IMR-90 (cell line): Measurements from ENCODE around the gene TMEM132A. TPM values are rescaled to one million over a fixed set of nuclear protein-coding genes. Genes with fewer than 3 reads are reported as not detected.
A peak's percentile ranks its signal among the peaks of the same experiment; 100 is the strongest.

Experiments
- ATAC-seq: fragments of 200-7000 bp; cut with Tn5 transposase; 2 replicates; pipeline ENCODE4 v1.9.1; 2020; ENCODE audit warnings: low read depth, mild to moderate bottlenecking, moderate library complexity
- BruUV-seq: library from RNA; stranded (reverse); fragments of 400-500 nt; replicated peaks from 2 replicates; lab custom pipeline; 2021; lab: Mats Ljungman, UMichigan
- CTCF ChIA-PET: fragments of 300-600 bp; formaldehyde crosslinking; extraction: SDS; loops from one replicate; lab custom pipeline; 2021; ENCODE audit warnings: antibody characterized with exemption; lab: Yijun Ruan, JAX
- POLR2A ChIA-PET: fragments of 300-600 bp; sonication (Branson Sonifier 250); formaldehyde crosslinking; loops from one replicate; lab custom pipeline; 2022; ENCODE audit warnings: antibody characterized with exemption; ENCODE audit not compliant: unreplicated experiment; lab: Charles Lee
- DNase-seq: peaks from one replicate; pipeline ENCODE4 v3.0.0; 2013
- H2AFZ ChIP-seq: replicated peaks from 2 replicates; pipeline ENCODE3; 2013; ENCODE audit warnings: low read length, mild to moderate bottlenecking; ENCODE audit not compliant: poor library complexity
- H2AK5ac ChIP-seq: 2 replicates; pipeline ENCODE4 v1.6.1; 2013; ENCODE audit warnings: low read depth, low read length, inconsistent platforms
- H2AK9ac ChIP-seq: replicated peaks from 2 replicates; pipeline ENCODE3; 2013; ENCODE audit warnings: mild to moderate bottlenecking, low read depth, low read length, moderate library complexity; ENCODE audit not compliant: poor library complexity
- H2BK120ac ChIP-seq: 2 replicates; pipeline ENCODE4 v1.6.1; 2013; ENCODE audit warnings: low read depth, low read length, inconsistent platforms
- H2BK15ac ChIP-seq: 3 replicates; pipeline ENCODE4 v1.6.1; 2013; ENCODE audit warnings: low read depth, low read length, inconsistent platforms
- H2BK20ac ChIP-seq: 2 replicates; pipeline ENCODE4 v1.6.1; 2013; ENCODE audit warnings: low read depth, mild to moderate bottlenecking, inconsistent platforms, low read length, moderate library complexity
- H2BK5ac ChIP-seq: 2 replicates; pipeline ENCODE4 v1.6.1; 2013; ENCODE audit warnings: mild to moderate bottlenecking, low read depth, low read length, inconsistent platforms; ENCODE audit not compliant: poor library complexity, severe bottlenecking
- H3K14ac ChIP-seq: replicated peaks from 2 replicates; pipeline ENCODE4 v1.6.1; 2013; ENCODE audit warnings: low read depth, low read length, inconsistent platforms
- H3K18ac ChIP-seq: 2 replicates; pipeline ENCODE4 v1.6.1; 2013; ENCODE audit warnings: low read depth, low read length, control low read depth
- H3K23ac ChIP-seq: 2 replicates; pipeline ENCODE4 v1.6.1; 2013; ENCODE audit warnings: low read depth, low read length, inconsistent platforms
- H3K27ac ChIP-seq: 2 replicates; pipeline ENCODE4 v1.5.1; 2013; ENCODE audit warnings: mild to moderate bottlenecking, control low read depth, low read length; ENCODE audit not compliant: insufficient read depth
- H3K27me3 ChIP-seq: 2 replicates; pipeline ENCODE4 v1.6.1; 2013; ENCODE audit warnings: low read length; ENCODE audit not compliant: control insufficient read depth, insufficient read depth
- H3K36me3 ChIP-seq: 2 replicates; pipeline ENCODE4 v1.6.1; 2013; ENCODE audit warnings: low read length, mixed read lengths; ENCODE audit not compliant: control insufficient read depth, insufficient read depth
- H3K4ac ChIP-seq: 2 replicates; pipeline ENCODE4 v1.6.1; 2013; ENCODE audit warnings: low read depth, low read length, inconsistent platforms
- H3K4me1 ChIP-seq: 2 replicates; pipeline ENCODE4 v1.6.1; 2013; ENCODE audit warnings: low read length, mixed read lengths; ENCODE audit not compliant: control insufficient read depth, insufficient read depth
- H3K4me2 ChIP-seq: 2 replicates; pipeline ENCODE4 v1.6.1; 2013; ENCODE audit warnings: low read depth, mild to moderate bottlenecking, control low read depth, low read length, moderate library complexity
- H3K4me3 ChIP-seq: 2 replicates; pipeline ENCODE4 v1.5.1; 2013; ENCODE audit warnings: low read depth, mild to moderate bottlenecking, control low read depth, low read length, moderate library complexity; ENCODE audit not compliant: insufficient read depth
- H3K56ac ChIP-seq: 2 replicates; pipeline ENCODE4 v1.6.1; 2013; ENCODE audit warnings: low read length, inconsistent platforms; ENCODE audit not compliant: insufficient read depth; ENCODE audit errors: extremely low read depth
- H3K79me1 ChIP-seq, 2 experiments: 2 replicates each; pipeline ENCODE4 v1.6.1; 2013; ENCODE audit warnings: low read length in 2 of 2, inconsistent platforms in 1 of 2, low read depth in 1 of 2
- H3K9ac ChIP-seq: 2 replicates; pipeline ENCODE4 v1.6.1; 2013; ENCODE audit warnings: low read depth, low read length, control low read depth
- H3K9me1 ChIP-seq: 2 replicates; pipeline ENCODE4 v1.6.1; 2013; ENCODE audit warnings: low read length, inconsistent platforms; ENCODE audit not compliant: insufficient read depth
- H3K9me3 ChIP-seq: 2 replicates; pipeline ENCODE4 v1.6.1; 2013; ENCODE audit warnings: low read length; ENCODE audit not compliant: control insufficient read depth, insufficient read depth
- H4K20me1 ChIP-seq: 2 replicates; pipeline ENCODE4 v1.6.1; 2013; ENCODE audit warnings: low read length, inconsistent platforms; ENCODE audit not compliant: insufficient read depth
- H4K5ac ChIP-seq: 2 replicates; pipeline ENCODE4 v1.6.1; 2013; ENCODE audit warnings: mild to moderate bottlenecking, low read depth, low read length, control low read depth
- H4K8ac ChIP-seq, 2 experiments: 2 replicates each; pipeline ENCODE4 v1.6.1; 2013; ENCODE audit warnings: low read depth in 2 of 2, low read length in 2 of 2, control low read depth in 1 of 2, inconsistent platforms in 1 of 2
- H4K91ac ChIP-seq: 2 replicates; pipeline ENCODE4 v1.6.1; 2013; ENCODE audit warnings: low read depth, low read length, inconsistent platforms; ENCODE audit not compliant: insufficient read depth
- BHLHE40 ChIP-seq: fragments of 150-350 bp; IDR thresholded peaks from 2 replicates; pipeline ENCODE4 v1.6.1; 2016; ENCODE audit warnings: mild to moderate bottlenecking, low read depth, low read length
- CHD1 ChIP-seq: IDR thresholded peaks from 2 replicates; pipeline ENCODE4 v1.6.1; 2012; ENCODE audit warnings: low read depth, low read length, improper control_type of control experiment
- CTCF ChIP-seq: conservative IDR thresholded peaks from 2 replicates; pipeline ENCODE4 v1.5.1; 2012; ENCODE audit warnings: mild to moderate bottlenecking, low read depth, low read length, improper control_type of control experiment
- ELK1 ChIP-seq: fragments of 150-350 bp; IDR thresholded peaks from 2 replicates; pipeline ENCODE4 v1.6.1; 2016; ENCODE audit warnings: low read depth, mild to moderate bottlenecking, low read length, moderate library complexity, borderline replicate concordance
- FOS ChIP-seq: fragments of 150-350 bp; IDR thresholded peaks from 2 replicates; pipeline ENCODE4 v1.6.1; 2016; ENCODE audit warnings: low read depth, low read length
- MAFK ChIP-seq: IDR thresholded peaks from 2 replicates; pipeline ENCODE4 v1.6.1; 2012; ENCODE audit warnings: low read depth, low read length, improper control_type of control experiment
- MAZ ChIP-seq: IDR thresholded peaks from 2 replicates; pipeline ENCODE4 v1.6.1; 2012; ENCODE audit warnings: low read depth, mild to moderate bottlenecking, low read length, improper control_type of control experiment, moderate library complexity, borderline replicate concordance
- NFE2L2 ChIP-seq: fragments of 150-350 bp; IDR thresholded peaks from 2 replicates; pipeline ENCODE4 v1.6.1; 2016; ENCODE audit warnings: low read depth, mild to moderate bottlenecking, low read length
- POLR2A ChIP-seq: IDR thresholded peaks from 2 replicates; pipeline ENCODE4 v1.6.1; 2012; ENCODE audit warnings: mild to moderate bottlenecking, low read depth, low read length
- RAD21 ChIP-seq: IDR thresholded peaks from 2 replicates; pipeline ENCODE4 v1.6.1; 2012; ENCODE audit warnings: low read length, improper control_type of control experiment
- RCOR1 ChIP-seq: IDR thresholded peaks from 2 replicates; pipeline ENCODE4 v1.6.1; 2012; ENCODE audit warnings: mild to moderate bottlenecking, low read length, improper control_type of control experiment; ENCODE audit not compliant: insufficient replicate concordance
- RFX5 ChIP-seq: IDR thresholded peaks from 2 replicates; pipeline ENCODE4 v1.8.0; 2012; ENCODE audit warnings: low read depth, mild to moderate bottlenecking, low read length, moderate library complexity
- SMC3 ChIP-seq: fragments of 150-350 bp; IDR thresholded peaks from 2 replicates; pipeline ENCODE4 v1.6.1; 2016; ENCODE audit warnings: low read depth, mild to moderate bottlenecking, antibody characterized with exemption, low read length, moderate library complexity
- USF2 ChIP-seq: fragments of 150-350 bp; IDR thresholded peaks from 2 replicates; pipeline ENCODE4 v1.6.1; 2017; ENCODE audit warnings: mild to moderate bottlenecking, antibody characterized with exemption, low read length, low read depth
- WGBS, 2 experiments: methylation state at CpG; one replicate each; pipeline versions ENCODE4 v1.1.5 to v1.1.7; 2013; ENCODE audit warnings: missing lambda C conversion rate in 2 of 2; ENCODE audit not compliant: insufficient read length in 1 of 2; ENCODE audit errors: extremely low coverage in 2 of 2; 5-methylcytosine and 5-hydroxymethylcytosine counted together
- dilution Hi-C: fragments of 300-500 bp; cut with HindIII; formaldehyde crosslinking; loops from one replicate; pipeline ENCODE4 v1.14.3; 2018; ENCODE audit warnings: low sequenced_read_pairs; ENCODE audit not compliant: unreplicated experiment
- in situ Hi-C: fragments of 300-500 bp; cut with MboI; formaldehyde crosslinking; loops from 3 replicates; pipeline ENCODE4 v1.14.3; 2019; ENCODE audit warnings: low sequenced_read_pairs, inconsistent platforms, mixed read lengths
- intact Hi-C: fragments of 100-400 bp; cut with micrococcal nuclease; formaldehyde crosslinking; loops from 2 replicates; pipeline ENCODE4 v1.10.0; 2022
- polyA plus RNA-seq, 3 experiments: library from polyadenylated mRNA; depleted of rRNA; stranded (reverse); fragments of >200 nt; gene quantifications; 2 replicates each; pipeline ENCODE4 v1.2.3, GENCODE V29; 2012; ENCODE audit warnings: low replicate concordance in 1 of 3
- total RNA-seq: library from RNA; depleted of rRNA; stranded (reverse); fragments of >200 nt; gene quantifications from 2 replicates; pipeline ENCODE4 v1.2.3, GENCODE V29; 2012

Gene TMEM132A
- total and polyA plus RNA-seq, 2 of the 4 experiments (the other 2 are of a cell fraction), result 7.7 to 64.2 TPM

- H3K56ac ChIP-seq, result no peak overlapping the region
- no peak overlapping the region for H3K4ac ChIP-seq
- no peaks in the 10 kb centered on the region for H3K27me3 ChIP-seq
- H2BK15ac ChIP-seq, result no peak overlapping the region
- WGBS, 2 experiments, result 75% methylated on average over 4 of the region's 12 CpGs; no CpG with 5 or more reads in 1 of the 2 experiments
- ATAC-seq (peak; percentile 99), DNase-seq (peak; percentile 73)
- H4K5ac ChIP-seq, result no peak overlapping the region
- ChIA-PET CTCF (interaction anchor here (0.6 to 2.0 kb wide), 15 partner anchors 10 to 276 kb away, joined by 3 to 24 read pairs (median 4); no protein-coding TSS in a partner anchor), POLR2A (no interaction called here)
- peaks cover 56% of the 10 kb centered on the region for H3K36me3 ChIP-seq
- H3K79me1 ChIP-seq, result peaks cover 2 to 30% of the 10 kb centered on the region in 2 experiments; a peak in 3 of 4 replicates
- H2AK5ac ChIP-seq, result no peak overlapping the region
- in situ Hi-C loops (loop anchor here (5.0 kb wide), 1 partner anchor 122 kb away; no protein-coding TSS in a partner anchor), intact Hi-C loops (loop anchor here (1.0 kb wide), 2 partner anchors 68 to 124 kb away; no protein-coding TSS in a partner anchor), dilution Hi-C loops (no loop called here)
- BruUV-seq, result no TSS peak
- H3K9me3 ChIP-seq, result no peaks in the 10 kb centered on the region
- no peak overlapping the region for H2BK20ac ChIP-seq
- H3K27ac ChIP-seq, result no peak overlapping the region
- H2AFZ ChIP-seq, result peak overlapping the region; percentile 14
- no peak overlapping the region for H3K14ac ChIP-seq
- H3K4me2 ChIP-seq, result no peak overlapping the region
- H4K20me1 ChIP-seq, result peaks cover 16% of the 10 kb centered on the region
- no peak overlapping the region for H3K4me3 ChIP-seq
- H3K9ac ChIP-seq, result no peak overlapping the region
- no peaks in the 10 kb centered on the region for H3K4me1 ChIP-seq
- no peak overlapping the region for H4K91ac ChIP-seq
- no peaks in the 10 kb centered on the region for H3K9me1 ChIP-seq
- no peak overlapping the region for H2BK120ac ChIP-seq
- H3K18ac ChIP-seq, result no peak overlapping the region
- H3K23ac ChIP-seq, result no peak overlapping the region
- no peak overlapping the region for H2BK5ac ChIP-seq
- H4K8ac ChIP-seq, result no peak overlapping the region
- no peak overlapping the region for H2AK9ac ChIP-seq
- peak; percentile 69 for TF ChIP-seq MAFK
- no peak for TF ChIP-seq RCOR1
- TF ChIP-seq MAZ, result no peak
- no peak for TF ChIP-seq USF2
- no peak for TF ChIP-seq RFX5
- no peak for TF ChIP-seq ELK1
- TF ChIP-seq RAD21, result peak; percentile 76
- TF ChIP-seq CHD1, result no peak
- peak; percentile 93 for TF ChIP-seq CTCF
- TF ChIP-seq SMC3, result peak; percentile 90
- no peak for TF ChIP-seq POLR2A
- TF ChIP-seq NFE2L2, result peak; percentile 81
- no peak for TF ChIP-seq BHLHE40
- no peak for TF ChIP-seq FOS
These were observed 25.0 kb upstream of the TMEM132A start for GRCh38 chr11:60899046-60899936.
